ENCODE results near the gene SULT6B1.
A peak's percentile ranks its signal among the peaks of the same experiment; 100 is the strongest.
"Not testable (repeated sequence)": the region's sequence is repeated elsewhere in the genome, so short reads cannot be mapped to it uniquely, and the experiment has no call there.

The SULT6B1 gene, protein sequence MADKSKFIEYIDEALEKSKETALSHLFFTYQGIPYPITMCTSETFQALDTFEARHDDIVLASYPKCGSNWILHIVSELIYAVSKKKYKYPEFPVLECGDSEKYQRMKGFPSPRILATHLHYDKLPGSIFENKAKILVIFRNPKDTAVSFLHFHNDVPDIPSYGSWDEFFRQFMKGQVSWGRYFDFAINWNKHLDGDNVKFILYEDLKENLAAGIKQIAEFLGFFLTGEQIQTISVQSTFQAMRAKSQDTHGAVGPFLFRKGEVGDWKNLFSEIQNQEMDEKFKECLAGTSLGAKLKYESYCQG

DNA sequence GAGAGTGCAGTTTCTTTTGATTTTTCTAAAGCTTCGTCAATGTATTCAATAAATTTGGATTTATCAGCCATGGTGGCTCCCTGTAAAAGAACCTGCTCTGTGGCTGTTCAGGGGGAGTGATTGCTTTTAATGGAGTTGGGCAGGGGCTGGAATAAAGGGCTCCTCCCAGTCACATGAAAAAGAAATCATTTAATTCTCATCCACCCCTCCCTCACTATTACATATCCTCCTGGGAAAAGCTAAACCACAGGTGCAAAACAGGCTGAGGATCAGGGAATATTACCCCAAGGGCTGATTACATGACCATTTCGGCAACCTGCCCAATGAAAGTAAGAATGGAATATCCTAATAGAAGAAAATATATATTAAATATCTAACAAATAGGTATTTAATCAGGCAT, at the start of gene SULT6B1:
TSS of gene SULT6B1 (minus strand) at position 101 of the 400 bp plus-strand sequence. CDS start at position 71, 30 bp downstream.
- H3K27me3 Mint-ChIP-seq (ENCODE audit: low read depth) = peaks cover 23% of the 10 kb centered on the region
- no peak within 1 kb of the TSS for H3K27ac Mint-ChIP-seq
- no peak for DNase-seq (ENCODE audit: low spot score)
- H3K4me3 Mint-ChIP-seq = no peak within 1 kb of the TSS
- H3K4me1 Mint-ChIP-seq (ENCODE audit: low read depth) = peaks cover 4% of the 10 kb centered on the region
- no peaks in the 10 kb centered on the region for H3K9me3 Mint-ChIP-seq
- no peaks in the 10 kb centered on the region for H3K36me3 Mint-ChIP-seq (ENCODE audit: low read depth)

GRCh38 chr2:37232131-37232933, 43.9 kb upstream of the SULT6B1 start:
- no peak for DNase-seq (ENCODE audit: low spot score)
- Mint-ChIP-seq H3K9me3 (no peaks in the 10 kb centered on the region), H3K4me1 (ENCODE audit: low read depth) (peaks cover 13% of the 10 kb centered on the region), H3K27ac (no peak overlapping the region), H3K36me3 (ENCODE audit: low read depth) (peaks cover 31% of the 10 kb centered on the region), H3K27me3 (ENCODE audit: low read depth) (no peaks in the 10 kb centered on the region), H3K4me3 (no peak overlapping the region)

DNA sequence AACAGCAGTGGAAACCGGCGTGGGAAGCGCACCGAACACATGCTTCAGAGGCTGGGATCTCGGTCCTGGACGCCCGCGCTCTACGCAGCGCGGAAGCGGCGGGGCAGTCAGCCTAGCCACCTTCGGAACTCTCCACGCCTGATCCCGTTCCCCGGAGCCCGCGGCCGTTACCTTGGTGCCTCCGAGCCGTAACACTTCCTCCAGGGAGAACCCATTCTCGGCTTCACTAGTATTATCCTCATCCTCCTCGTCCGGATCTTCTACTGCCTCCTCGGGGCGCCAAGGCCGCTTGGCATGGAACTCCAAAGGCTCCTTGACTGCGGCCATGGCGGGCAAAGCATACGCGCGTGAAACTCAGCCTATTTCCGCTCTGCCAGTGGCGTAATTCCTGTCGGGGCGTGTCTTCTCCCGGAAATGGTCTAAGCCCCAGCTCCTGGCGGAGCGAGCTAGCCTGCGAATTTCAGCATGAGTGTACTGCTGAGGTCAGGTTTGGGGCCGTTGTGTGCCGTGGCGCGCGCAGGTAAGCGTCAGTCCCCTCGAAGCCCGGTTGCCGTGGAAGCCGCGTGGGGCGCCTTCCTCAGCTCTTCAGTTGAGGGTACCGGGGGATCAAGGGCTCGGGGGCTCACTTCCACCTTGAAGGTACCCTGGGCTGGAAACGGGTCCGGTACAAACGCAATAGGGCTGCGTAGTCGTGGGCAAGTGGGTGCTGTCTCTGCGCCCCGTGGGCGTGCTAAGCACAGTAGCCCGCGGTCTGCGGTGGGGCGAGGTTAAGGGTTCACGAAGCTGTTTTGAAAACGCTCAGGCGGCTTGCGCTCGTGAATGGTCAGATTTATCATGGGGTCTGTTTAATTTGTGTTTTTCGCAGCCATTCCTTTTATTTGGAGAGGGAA, 43.0 kb upstream of the SULT6B1 start, which contains the start of the genes CEBPZ and NDUFAF7:
TSS of gene CEBPZ (minus strand) at position 356 of the 890 bp plus-strand sequence. CDS start at position 327, 29 bp downstream.
TSS of gene NDUFAF7 (plus strand) at position 418 of the 890 bp plus-strand sequence. CDS start at position 466, 48 bp downstream.
- Mint-ChIP-seq H3K9me3 (no peaks in the 10 kb centered on the region), H3K27me3 (ENCODE audit: low read depth) (no peaks in the 10 kb centered on the region), H3K27ac (no peak within 1 kb of the TSS), H3K36me3 (ENCODE audit: low read depth) (peaks cover 37% of the 10 kb centered on the region), H3K4me3 (no peak within 1 kb of the TSS), H3K4me1 (ENCODE audit: low read depth) (peaks cover 16% of the 10 kb centered on the region)
- peak; percentile 91 for DNase-seq (ENCODE audit: low spot score)

GRCh38 chr2:37230581-37230980, 42.1 kb upstream of the SULT6B1 start:
- Mint-ChIP-seq H3K4me3 (no peak overlapping the region), H3K27ac (no peak overlapping the region), H3K27me3 (ENCODE audit: low read depth) (no peaks in the 10 kb centered on the region), H3K9me3 (no peaks in the 10 kb centered on the region), H3K36me3 (ENCODE audit: low read depth) (peaks cover 33% of the 10 kb centered on the region), H3K4me1 (ENCODE audit: low read depth) (peaks cover 21% of the 10 kb centered on the region)
- no peak for DNase-seq (ENCODE audit: low spot score)

DNA sequence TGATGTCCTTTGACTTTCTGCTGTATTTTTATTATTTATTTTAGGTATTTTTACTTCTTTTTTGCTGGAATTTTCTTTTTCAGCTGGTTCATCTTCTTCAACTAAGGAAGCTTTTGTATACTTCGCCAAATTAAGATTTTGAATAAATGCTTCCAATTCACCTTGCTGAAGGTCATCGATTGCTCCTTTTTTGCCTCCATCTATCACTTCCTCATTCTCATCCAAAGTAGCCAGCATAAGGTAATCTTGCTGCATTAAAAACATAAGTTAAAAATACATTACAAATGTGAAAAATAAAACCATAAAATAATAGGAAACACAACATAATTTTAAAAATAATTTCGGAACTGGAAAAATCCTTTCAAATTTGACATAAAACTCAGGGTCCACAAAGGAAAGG, 40.3 kb upstream of the SULT6B1 start:
- Mint-ChIP-seq H3K27me3 (ENCODE audit: low read depth) (no peaks in the 10 kb centered on the region), H3K4me1 (ENCODE audit: low read depth) (peaks cover 26% of the 10 kb centered on the region), H3K27ac (no peak overlapping the region), H3K9me3 (no peaks in the 10 kb centered on the region), H3K4me3 (no peak overlapping the region), H3K36me3 (ENCODE audit: low read depth) (peaks cover 31% of the 10 kb centered on the region)
- DNase-seq (ENCODE audit: low spot score) = no peak

DNA sequence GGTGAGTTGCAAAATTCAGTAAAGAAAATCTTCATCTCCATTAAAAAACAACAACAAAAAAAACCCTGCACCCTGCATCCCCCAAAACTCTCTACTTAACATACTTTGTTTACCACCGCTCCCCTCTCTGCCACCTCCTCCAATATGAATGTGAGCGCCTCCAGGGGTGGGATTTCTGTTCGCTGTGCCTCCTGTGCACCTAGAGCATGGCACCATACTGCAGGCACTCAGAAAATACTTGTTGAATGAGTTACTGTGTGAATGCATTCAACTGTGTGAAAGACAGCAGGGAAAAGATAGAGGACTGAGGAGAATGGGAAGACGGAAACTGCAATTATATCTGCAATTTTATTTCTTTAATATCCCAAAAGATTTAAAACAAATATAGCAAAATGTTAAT, 38.4 kb upstream of the SULT6B1 start:
- no peaks in the 10 kb centered on the region for H3K9me3 Mint-ChIP-seq
- H3K27me3 Mint-ChIP-seq (ENCODE audit: low read depth) = no peaks in the 10 kb centered on the region
- no peak overlapping the region for H3K4me3 Mint-ChIP-seq
- peaks cover 42% of the 10 kb centered on the region for H3K36me3 Mint-ChIP-seq (ENCODE audit: low read depth)
- peaks cover 38% of the 10 kb centered on the region for H3K4me1 Mint-ChIP-seq (ENCODE audit: low read depth)
- no peak overlapping the region for H3K27ac Mint-ChIP-seq
- DNase-seq (ENCODE audit: low spot score) = no peak

DNA sequence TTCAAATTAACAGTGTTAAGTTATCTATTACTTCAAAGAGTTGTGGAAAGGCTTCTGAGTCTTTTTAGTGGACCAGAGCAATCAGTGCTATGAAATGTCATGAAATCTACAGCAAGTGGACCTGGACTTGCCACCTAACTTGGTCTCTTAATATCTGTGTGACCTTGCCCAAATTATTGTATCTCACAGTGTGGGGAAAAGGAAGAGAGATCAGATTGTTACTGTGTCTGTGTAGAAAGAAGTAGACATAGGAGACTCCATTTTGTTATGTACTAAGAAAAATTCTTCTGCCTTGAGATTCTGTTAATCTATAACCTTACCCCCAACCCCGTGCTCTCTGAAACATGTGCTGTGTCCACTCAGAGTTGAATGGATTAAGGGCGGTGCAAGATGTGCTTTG, 36.7 kb upstream of the SULT6B1 start:
- H3K4me3 Mint-ChIP-seq; H3K27ac Mint-ChIP-seq; H3K27me3 Mint-ChIP-seq (ENCODE audit: low read depth); DNase-seq (ENCODE audit: low spot score); H3K9me3 Mint-ChIP-seq: not testable (repeated sequence)
- Mint-ChIP-seq H3K4me1 (ENCODE audit: low read depth) (peaks cover 38% of the 10 kb centered on the region), H3K36me3 (ENCODE audit: low read depth) (peaks cover 58% of the 10 kb centered on the region)

DNA sequence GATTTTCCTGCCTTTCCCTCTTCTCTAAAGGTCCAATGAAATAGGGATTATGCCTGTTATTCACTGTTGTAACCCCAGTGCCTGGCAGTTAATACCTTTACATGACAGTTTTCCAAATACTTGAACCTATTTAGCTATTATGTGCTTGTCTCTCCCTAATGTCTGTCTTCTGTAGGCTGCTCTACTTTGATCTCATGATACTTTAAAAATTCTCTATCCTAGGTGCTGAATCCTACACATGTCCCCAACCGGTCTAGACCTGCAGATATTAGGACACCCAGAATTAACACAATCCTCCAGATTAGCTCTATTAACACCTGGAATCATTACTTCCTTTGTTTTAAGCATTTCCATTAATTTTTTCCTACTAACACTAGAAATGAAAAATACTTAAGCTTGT, 35.6 kb upstream of the SULT6B1 start:
- DNase-seq (ENCODE audit: low spot score) = no peak
- H3K36me3 Mint-ChIP-seq (ENCODE audit: low read depth) = peaks cover 64% of the 10 kb centered on the region
- no peak overlapping the region for H3K4me3 Mint-ChIP-seq
- H3K4me1 Mint-ChIP-seq (ENCODE audit: low read depth) = peaks cover 31% of the 10 kb centered on the region
- no peaks in the 10 kb centered on the region for H3K27me3 Mint-ChIP-seq (ENCODE audit: low read depth)
- no peak overlapping the region for H3K27ac Mint-ChIP-seq
- H3K9me3 Mint-ChIP-seq = no peaks in the 10 kb centered on the region

- DNase-seq (ENCODE audit: low spot score) = no peak
- H3K27me3 Mint-ChIP-seq (ENCODE audit: low read depth) = no peaks in the 10 kb centered on the region
- no peak overlapping the region for H3K4me3 Mint-ChIP-seq
- no peaks in the 10 kb centered on the region for H3K9me3 Mint-ChIP-seq
- H3K27ac Mint-ChIP-seq = no peak overlapping the region
- H3K36me3 Mint-ChIP-seq (ENCODE audit: low read depth) = peaks cover 63% of the 10 kb centered on the region
- H3K4me1 Mint-ChIP-seq (ENCODE audit: low read depth) = peaks cover 30% of the 10 kb centered on the region
Observed at GRCh38 chr2:37223131-37223530, 34.7 kb upstream of the SULT6B1 start.

- Mint-ChIP-seq H3K27ac (no peak overlapping the region), H3K4me1 (ENCODE audit: low read depth) (peaks cover 19% of the 10 kb centered on the region), H3K9me3 (no peaks in the 10 kb centered on the region), H3K4me3 (no peak overlapping the region), H3K27me3 (ENCODE audit: low read depth) (no peaks in the 10 kb centered on the region), H3K36me3 (ENCODE audit: low read depth) (peaks cover 66% of the 10 kb centered on the region)
- DNase-seq (ENCODE audit: low spot score) = no peak
Observed at GRCh38 chr2:37219046-37219445, 30.6 kb upstream of the SULT6B1 start.

DNA sequence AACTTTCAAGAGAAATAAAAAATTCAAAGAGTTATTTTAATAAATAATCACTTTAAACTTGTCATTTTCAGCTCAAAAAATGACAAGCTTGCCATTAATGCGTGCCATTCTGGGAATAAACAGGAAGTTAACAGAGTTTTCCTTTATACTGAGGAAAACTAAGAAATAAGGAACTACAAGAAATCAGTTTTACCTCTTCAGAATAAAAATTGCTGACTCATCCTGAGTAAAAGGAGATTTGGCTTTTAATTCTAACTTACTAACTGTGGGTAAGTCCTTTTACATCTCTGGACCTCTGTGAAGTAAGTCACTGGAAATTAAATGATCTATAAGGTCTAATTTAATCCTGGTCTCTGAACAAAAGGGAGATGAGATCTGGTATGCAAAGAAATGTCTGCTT, 26.8 kb upstream of the SULT6B1 start:
- H3K27me3 Mint-ChIP-seq (ENCODE audit: low read depth) = no peaks in the 10 kb centered on the region
- H3K36me3 Mint-ChIP-seq (ENCODE audit: low read depth) = peaks cover 60% of the 10 kb centered on the region
- H3K4me3 Mint-ChIP-seq = no peak overlapping the region
- DNase-seq (ENCODE audit: low spot score) = no peak
- peaks cover 7% of the 10 kb centered on the region for H3K4me1 Mint-ChIP-seq (ENCODE audit: low read depth)
- peaks cover under 1% of the 10 kb centered on the region for H3K9me3 Mint-ChIP-seq
- no peak overlapping the region for H3K27ac Mint-ChIP-seq

GRCh38 chr2:37211939-37212338, 23.5 kb upstream of the SULT6B1 start:
- no peaks in the 10 kb centered on the region for H3K27me3 Mint-ChIP-seq (ENCODE audit: low read depth)
- H3K4me1 Mint-ChIP-seq (ENCODE audit: low read depth) = peaks cover 7% of the 10 kb centered on the region
- H3K9me3 Mint-ChIP-seq = peaks cover 34% of the 10 kb centered on the region
- H3K27ac Mint-ChIP-seq = no peak overlapping the region
- no peak for DNase-seq (ENCODE audit: low spot score)
- peaks cover 76% of the 10 kb centered on the region for H3K36me3 Mint-ChIP-seq (ENCODE audit: low read depth)
- no peak overlapping the region for H3K4me3 Mint-ChIP-seq

DNA sequence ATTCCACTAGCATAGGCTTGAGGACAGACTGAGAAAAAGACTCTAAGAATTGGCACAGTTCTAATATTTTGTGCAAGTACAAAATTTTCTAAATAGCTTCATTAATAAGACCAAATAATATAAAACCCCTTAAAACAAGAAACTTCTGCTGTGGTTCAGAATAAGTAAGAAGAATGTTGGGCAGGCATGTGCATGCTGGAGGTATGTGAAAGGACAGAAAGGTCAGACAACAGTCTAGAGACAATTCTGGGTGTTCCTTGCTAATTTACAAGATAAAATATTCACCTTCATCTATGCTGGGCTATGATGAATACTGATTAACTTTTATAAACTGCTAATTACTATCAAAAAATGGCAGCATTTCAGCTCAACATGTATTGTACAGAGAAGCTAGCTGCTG, 22.7 kb upstream of the SULT6B1 start:
- DNase-seq (ENCODE audit: low spot score) = no peak
- Mint-ChIP-seq H3K27me3 (ENCODE audit: low read depth) (no peaks in the 10 kb centered on the region), H3K4me1 (ENCODE audit: low read depth) (peaks cover 5% of the 10 kb centered on the region), H3K27ac (no peak overlapping the region), H3K36me3 (ENCODE audit: low read depth) (peaks cover 77% of the 10 kb centered on the region), H3K4me3 (no peak overlapping the region), H3K9me3 (peaks cover 41% of the 10 kb centered on the region)
